CD4-positive, alpha-beta T cell (primary cell): ENCODE results near the gene SHISA9. TPM values are rescaled to one million over a fixed set of nuclear protein-coding genes. Genes with fewer than 3 reads are reported as not detected.

Experiments
- ATAC-seq: fragments of 200-7000 bp; cut with Tn5 transposase; one replicate; pipeline ENCODE4 v1.10.0; 2022; ENCODE audit warnings: mild to moderate bottlenecking; ENCODE audit not compliant: poor library complexity
- CTCF ChIA-PET: fragments of 350-600 bp; sonication (Branson Sonifier 250); formaldehyde crosslinking; loops from one replicate; lab custom pipeline; 2021; ENCODE audit warnings: antibody characterized with exemption, inconsistent platforms; lab: Charles Lee
- POLR2A ChIA-PET: fragments of 350-600 bp; sonication (Branson Sonifier 250); formaldehyde crosslinking; loops from one replicate; lab custom pipeline; 2021; ENCODE audit warnings: antibody characterized with exemption, inconsistent platforms; lab: Charles Lee
- DNase-seq, 14 experiments: peaks; one replicate each; pipeline ENCODE4 v3.0.0-alpha.2; 2013 to 2020; ENCODE audit warnings: mixed read lengths in 2 of 14
- H3K27ac ChIP-seq, 2 donors: one replicate each; pipeline versions ENCODE4 v1.5.1 to v1.7.0; 2013; ENCODE audit warnings: low read length in 2 of 2, low read depth in 1 of 2, mild to moderate bottlenecking in 1 of 2
- H3K27me3 ChIP-seq, 2 experiments: 1 replicate in 1 of 2; 2 replicates in 1 of 2; pipeline versions ENCODE4 v1.6.1 to v1.7.0; 2013; ENCODE audit warnings: low read length in 2 of 2, control low read depth in 1 of 2, mild to moderate bottlenecking in 1 of 2, moderate library complexity in 1 of 2; ENCODE audit not compliant: insufficient read depth in 2 of 2, control insufficient read depth in 1 of 2
- H3K36me3 ChIP-seq: one replicate; pipeline ENCODE4 v1.6.1; 2013; ENCODE audit warnings: low read length, control low read depth; ENCODE audit not compliant: insufficient read depth
- H3K4me1 ChIP-seq: one replicate; pipeline ENCODE4 v1.6.1; 2013; ENCODE audit warnings: low read length, control low read depth; ENCODE audit not compliant: insufficient read depth
- H3K4me3 ChIP-seq: one replicate; pipeline ENCODE4 v1.5.1; 2013; ENCODE audit warnings: mild to moderate bottlenecking, low read length, moderate library complexity
- H3K9me3 ChIP-seq, 2 experiments: 1 replicate in 1 of 2; 2 replicates in 1 of 2; pipeline versions ENCODE4 v1.6.1 to v1.7.0; 2013; ENCODE audit warnings: low read length in 2 of 2, mild to moderate bottlenecking in 2 of 2, control low read depth in 1 of 2, moderate library complexity in 1 of 2; ENCODE audit not compliant: control insufficient read depth in 1 of 2, insufficient read depth in 1 of 2
- H3K27ac Mint-ChIP-seq: one replicate; pipeline ENCODE4 v1.8.0; 2020; ENCODE audit warnings: mixed read lengths
- H3K27me3 Mint-ChIP-seq: one replicate; pipeline ENCODE4 v1.8.0; 2021; ENCODE audit warnings: mixed read lengths
- H3K36me3 Mint-ChIP-seq: one replicate; pipeline ENCODE4 v1.8.0; 2021; ENCODE audit warnings: low read depth, mixed read lengths
- H3K4me1 Mint-ChIP-seq: one replicate; pipeline ENCODE4 v1.8.0; 2021; ENCODE audit warnings: low read depth, mixed read lengths
- H3K4me3 Mint-ChIP-seq: one replicate; pipeline ENCODE4 v1.8.0; 2020; ENCODE audit warnings: mild to moderate bottlenecking, mixed read lengths
- H3K9me3 Mint-ChIP-seq: one replicate; pipeline ENCODE4 v1.8.0; 2020; ENCODE audit warnings: mixed read lengths
- CTCF ChIP-seq: fragments of 200-600 bp; IDR thresholded peaks from one replicate; pipeline ENCODE4 v1.8.0; 2022; ENCODE audit warnings: antibody characterized with exemption, mild to moderate bottlenecking
- intact Hi-C, 2 experiments: fragments of 100-400 bp; cut with DNase I in 1 of 2; cut with micrococcal nuclease in 1 of 2; formaldehyde crosslinking; loops; one replicate each; pipeline versions ENCODE4 v1.15.1 to v1.9.0; 2023 to 2025; cut with DNase I, micrococcal nuclease
- total RNA-seq, 174 experiments: library from RNA in 2 of 174; stranded (reverse) in 2 of 174; gene quantifications; one replicate each; pipeline ENCODE4 v1.2.3 and lab custom pipeline; 2021 to 2026

SHISA9 gene
- total RNA-seq, 2 experiments from 2014 or later: not detected

GRCh38 chr16:13236308-13236707 lies 334.9 kb downstream of the SHISA9 start:
- Histone ChIP-seq H3K9me3 (peaks cover 0 to 11% of the 10 kb centered on the region in 2 experiments), H3K27me3 (no peaks in the 10 kb centered on the region), H3K4me1 (no peaks in the 10 kb centered on the region), H3K4me3 (no peak overlapping the region), H3K27ac (no peak overlapping the region), H3K36me3 (no peaks in the 10 kb centered on the region)
- CTCF ChIA-PET: no interaction called here
- intact Hi-C loops: no loop called here
- no peak for TF ChIP-seq CTCF
- POLR2A ChIA-PET: no interaction called here
- no peak for ATAC-seq
- Mint-ChIP-seq H3K4me3 (no peak overlapping the region), H3K36me3 (no peaks in the 10 kb centered on the region), H3K27me3 (no peaks in the 10 kb centered on the region), H3K9me3 (peaks cover 8% of the 10 kb centered on the region), H3K27ac (no peak overlapping the region), H3K4me1 (no peaks in the 10 kb centered on the region)
- DNase-seq: no peak

GRCh38 chr16:13238182-13238581 lies 336.8 kb downstream of the SHISA9 start:
- ATAC-seq: no peak
- Histone ChIP-seq H3K9me3 (peaks cover 0 to 11% of the 10 kb centered on the region in 2 experiments), H3K27ac (no peak overlapping the region), H3K27me3 (no peaks in the 10 kb centered on the region), H3K4me3 (no peak overlapping the region), H3K36me3 (no peaks in the 10 kb centered on the region), H3K4me1 (no peaks in the 10 kb centered on the region)
- H3K36me3 Mint-ChIP-seq: no peaks in the 10 kb centered on the region
- POLR2A ChIA-PET: no interaction called here
- no peak overlapping the region for H3K4me3 Mint-ChIP-seq
- CTCF ChIA-PET: no interaction called here
- no peak for DNase-seq
- no peaks in the 10 kb centered on the region for H3K4me1 Mint-ChIP-seq
- no peaks in the 10 kb centered on the region for H3K27me3 Mint-ChIP-seq
- no peak overlapping the region for H3K27ac Mint-ChIP-seq
- TF ChIP-seq CTCF: no peak
- H3K9me3 Mint-ChIP-seq: peaks cover 5% of the 10 kb centered on the region
- intact Hi-C loops: no loop called here

- Histone ChIP-seq H3K9me3 (peaks cover 0 to 4% of the 10 kb centered on the region in 2 experiments), H3K27ac (no peak overlapping the region), H3K27me3 (no peaks in the 10 kb centered on the region), H3K4me3 (no peak overlapping the region), H3K36me3 (no peaks in the 10 kb centered on the region), H3K4me1 (no peaks in the 10 kb centered on the region)
- TF ChIP-seq CTCF: no peak
- DNase-seq: no peak
- CTCF ChIA-PET: no interaction called here
- no peak overlapping the region for H3K27ac Mint-ChIP-seq
- intact Hi-C loops: no loop called here
- no peaks in the 10 kb centered on the region for H3K36me3 Mint-ChIP-seq
- no peak for ATAC-seq
- POLR2A ChIA-PET: no interaction called here
- peaks cover 6% of the 10 kb centered on the region for H3K27me3 Mint-ChIP-seq
- no peak overlapping the region for H3K4me3 Mint-ChIP-seq
- H3K4me1 Mint-ChIP-seq: no peaks in the 10 kb centered on the region
- H3K9me3 Mint-ChIP-seq: peaks cover 2% of the 10 kb centered on the region
Observed at GRCh38 chr16:13242201-13242600, 340.8 kb downstream of the SHISA9 start.
